RWPE1 (cell line): ENCODE measurements around the gene PPP2R1B.

ENCODE experiments used
- CTCF ChIA-PET: fragments of 350-600 bp; sonication (Branson Sonifier 250); formaldehyde crosslinking; extraction: SDS; loops from one replicate; lab custom pipeline; 2021; lab: Yijun Ruan, JAX
- POLR2A ChIA-PET: fragments of 400-600 bp; formaldehyde crosslinking; extraction: SDS; loops from one replicate; lab custom pipeline; 2020; ENCODE audit warnings: antibody characterized with exemption; ENCODE audit not compliant: low non-redundant PET; lab: Yijun Ruan, JAX
- DNase-seq: peaks from one replicate; pipeline ENCODE4 v3.0.0; 2012; ENCODE audit warnings: low spot score
- H3K27ac ChIP-seq: fragments of 450-650 bp; 2 replicates; pipeline ENCODE4 v1.5.1; 2017
- TF ChIP-seq, protein P1 (sequence below): fragments of 450-650 bp; conservative IDR thresholded peaks from 2 replicates; pipeline ENCODE4 v1.5.1; 2017; ENCODE audit warnings: low read depth, mild to moderate bottlenecking

Gene PPP2R1B

DNA sequence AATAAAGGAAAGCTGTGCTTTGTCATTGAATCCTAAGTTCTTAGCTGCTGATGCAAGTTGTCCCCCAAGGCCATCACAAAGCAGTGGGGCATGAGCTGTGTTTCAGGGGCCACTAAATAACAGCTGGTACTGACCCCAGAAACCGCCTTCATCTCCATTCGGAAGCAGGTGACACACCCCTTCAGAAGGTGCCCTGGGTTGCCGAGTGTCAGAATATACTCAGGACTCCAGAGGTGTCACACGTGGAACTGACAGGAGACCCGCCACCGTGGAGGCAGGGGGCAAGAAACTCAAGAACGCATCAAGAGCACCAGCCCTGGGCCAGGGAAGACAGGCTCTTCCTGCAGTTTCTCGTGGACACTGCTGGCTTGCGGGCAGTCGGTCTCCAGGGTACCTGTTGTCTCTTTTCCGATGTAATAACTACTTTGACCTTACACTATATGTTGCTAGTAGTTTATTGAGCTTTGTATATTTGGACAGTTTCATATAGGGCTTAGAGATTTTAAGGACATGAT lies 41.5 kb downstream of the PPP2R1B start:
- ChIA-PET POLR2A (no interaction called here), CTCF (no interaction called here)
- TF ChIP-seq, protein P1, sequence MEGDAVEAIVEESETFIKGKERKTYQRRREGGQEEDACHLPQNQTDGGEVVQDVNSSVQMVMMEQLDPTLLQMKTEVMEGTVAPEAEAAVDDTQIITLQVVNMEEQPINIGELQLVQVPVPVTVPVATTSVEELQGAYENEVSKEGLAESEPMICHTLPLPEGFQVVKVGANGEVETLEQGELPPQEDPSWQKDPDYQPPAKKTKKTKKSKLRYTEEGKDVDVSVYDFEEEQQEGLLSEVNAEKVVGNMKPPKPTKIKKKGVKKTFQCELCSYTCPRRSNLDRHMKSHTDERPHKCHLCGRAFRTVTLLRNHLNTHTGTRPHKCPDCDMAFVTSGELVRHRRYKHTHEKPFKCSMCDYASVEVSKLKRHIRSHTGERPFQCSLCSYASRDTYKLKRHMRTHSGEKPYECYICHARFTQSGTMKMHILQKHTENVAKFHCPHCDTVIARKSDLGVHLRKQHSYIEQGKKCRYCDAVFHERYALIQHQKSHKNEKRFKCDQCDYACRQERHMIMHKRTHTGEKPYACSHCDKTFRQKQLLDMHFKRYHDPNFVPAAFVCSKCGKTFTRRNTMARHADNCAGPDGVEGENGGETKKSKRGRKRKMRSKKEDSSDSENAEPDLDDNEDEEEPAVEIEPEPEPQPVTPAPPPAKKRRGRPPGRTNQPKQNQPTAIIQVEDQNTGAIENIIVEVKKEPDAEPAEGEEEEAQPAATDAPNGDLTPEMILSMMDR = no peak
- H3K27ac ChIP-seq = no peak overlapping the region
- no peak for DNase-seq

DNA sequence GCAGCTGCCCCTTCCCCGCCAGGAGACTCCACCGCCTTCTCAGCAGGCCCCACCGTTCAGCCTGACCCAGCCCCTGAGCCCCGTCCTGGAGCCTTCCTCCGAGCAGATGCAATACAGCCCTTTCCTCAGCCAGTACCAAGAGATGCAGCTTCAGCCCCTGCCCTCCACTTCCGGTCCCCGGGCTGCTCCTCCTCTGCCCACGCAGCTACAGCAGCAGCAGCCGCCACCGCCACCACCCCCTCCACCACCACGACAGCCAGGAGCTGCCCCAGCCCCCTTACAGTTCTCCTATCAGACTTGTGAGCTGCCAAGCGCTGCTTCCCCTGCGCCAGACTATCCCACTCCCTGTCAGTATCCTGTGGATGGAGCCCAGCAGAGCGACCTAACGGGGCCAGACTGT lies 42.6 kb downstream of the PPP2R1B start:
- H3K27ac ChIP-seq = no peak overlapping the region
- POLR2A ChIA-PET = no interaction called here
- TF ChIP-seq, protein P1 = no peak
- DNase-seq = no peak
- CTCF ChIA-PET = interaction anchor here (0.7 kb wide), 1 partner anchor 313 kb away, joined by 3 read pairs; no protein-coding TSS in a partner anchor

DNA sequence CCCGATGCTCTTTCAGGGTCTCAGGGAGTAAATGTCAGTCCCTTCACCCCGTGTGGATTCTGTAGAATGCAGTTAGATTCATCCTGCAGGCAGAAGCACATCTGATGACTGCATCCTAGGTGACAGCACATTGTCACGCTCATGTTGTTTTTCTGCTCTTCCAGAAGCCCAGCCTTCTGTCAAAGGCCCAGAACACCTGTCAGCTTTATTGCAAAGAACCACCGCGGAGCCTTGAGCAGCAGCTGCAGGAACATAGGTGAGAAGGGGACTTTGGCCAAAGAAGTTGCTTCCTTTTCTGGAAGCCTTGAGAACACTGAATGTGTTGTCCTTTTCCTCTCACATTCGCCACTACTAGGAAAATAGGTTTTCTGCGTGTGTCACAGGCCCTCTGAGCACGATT lies 43.7 kb downstream of the PPP2R1B start:
- DNase-seq = no peak
- ChIA-PET POLR2A (no interaction called here), CTCF (no interaction called here)
- no peak overlapping the region for H3K27ac ChIP-seq
- TF ChIP-seq, protein P1 = no peak

DNA sequence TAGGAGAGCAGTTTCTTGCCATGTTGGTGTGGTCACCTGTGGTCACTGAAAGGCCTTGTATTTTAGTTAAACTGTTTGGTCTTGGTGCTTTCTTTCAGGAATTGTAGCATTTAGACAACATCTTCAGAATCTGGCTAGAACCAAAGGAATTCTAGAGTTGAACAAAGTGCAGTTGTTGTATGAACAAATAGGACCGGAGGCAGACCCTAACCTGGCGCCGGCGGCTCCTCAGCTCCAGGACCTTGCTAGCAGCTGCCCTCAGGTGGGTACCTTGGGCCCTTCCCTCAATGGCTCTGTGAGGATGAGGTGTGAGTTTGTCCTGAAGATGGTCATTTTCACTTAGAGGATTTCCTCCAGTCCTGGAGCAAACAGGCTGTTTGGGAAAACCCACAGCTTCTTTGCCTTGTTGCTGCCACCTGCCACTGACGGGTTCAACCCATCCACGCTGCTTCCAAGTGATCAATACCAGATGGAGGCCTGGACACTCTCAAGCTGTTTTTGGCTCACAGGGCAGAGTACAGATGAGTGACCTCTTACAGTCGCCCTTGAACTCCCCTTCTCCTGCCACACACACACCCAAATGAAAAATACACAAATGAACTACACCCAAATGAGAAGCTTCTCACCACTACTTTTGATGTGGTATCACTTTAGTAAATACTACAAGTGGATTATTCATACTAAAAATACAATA lies 45.2 kb downstream of the PPP2R1B start:
- no peak for DNase-seq
- TF ChIP-seq, protein P1 = no peak
- ChIA-PET CTCF (no interaction called here), POLR2A (no interaction called here)
- no peak overlapping the region for H3K27ac ChIP-seq

DNA sequence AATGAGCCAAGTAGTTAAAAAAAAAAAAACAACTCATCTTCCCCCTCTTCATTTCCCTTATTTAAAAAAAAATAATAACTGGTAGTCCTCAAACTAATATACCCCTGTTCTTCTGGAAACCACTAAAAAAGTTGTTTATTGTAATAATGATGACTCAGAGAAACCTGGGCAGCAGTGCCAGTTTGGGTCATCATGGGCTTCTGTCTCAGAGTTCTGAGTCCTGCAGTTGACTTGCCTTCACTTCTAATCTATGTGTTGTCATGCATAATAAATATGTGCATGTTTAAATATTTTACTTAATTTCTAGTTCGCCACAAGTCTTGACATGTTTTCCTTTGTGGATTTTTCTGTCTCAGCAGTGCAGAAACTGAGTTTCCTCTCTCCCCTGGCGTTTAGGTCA lies 46.8 kb downstream of the PPP2R1B start:
- ChIA-PET POLR2A (no interaction called here), CTCF (no interaction called here)
- TF ChIP-seq, protein P1 = no peak
- DNase-seq = no peak
- no peak overlapping the region for H3K27ac ChIP-seq

DNA sequence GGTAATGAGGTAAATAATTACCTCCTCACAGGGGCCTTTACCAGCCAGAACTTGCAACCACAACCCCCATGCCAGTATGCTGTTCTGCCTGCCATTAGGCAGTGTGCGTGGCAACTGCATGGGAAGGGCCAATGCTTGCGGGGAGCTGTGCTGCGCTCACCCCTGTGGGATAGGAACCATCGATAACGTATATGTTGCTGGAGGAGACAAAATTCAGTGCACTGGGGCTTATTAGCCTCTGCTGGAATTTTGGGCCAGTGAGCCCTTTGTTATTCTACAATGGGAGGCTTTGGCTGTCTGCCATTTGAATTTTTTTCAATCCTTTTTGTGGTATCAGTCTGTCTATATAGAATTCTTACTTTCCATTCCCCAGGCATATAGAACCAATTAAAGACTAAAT lies 47.3 kb downstream of the PPP2R1B start:
- TF ChIP-seq, protein P1 = no peak
- peak overlapping the region; percentile 47 for H3K27ac ChIP-seq
- ChIA-PET POLR2A (no interaction called here), CTCF (no interaction called here)
- no peak for DNase-seq
